IPS-NIHi7 (cell line): ENCODE measurements around the gene FGF12.

ENCODE experiments used
- DNase-seq: peaks from one replicate; pipeline ENCODE4 v3.0.0; 2012; ENCODE audit warnings: mixed read lengths; ENCODE audit errors: extremely low spot score

Gene FGF12

GRCh38 chr3:192685801-192686200 lies 41.5 kb downstream of the FGF12 start:
- DNase-seq, result no peak

GRCh38 chr3:192684151-192684550 lies 43.2 kb downstream of the FGF12 start:
- no peak for DNase-seq

GRCh38 chr3:192675958-192676649 lies 51.2 kb downstream of the FGF12 start:
- DNase-seq, result no peak

- DNase-seq, result no peak
These were observed 71.7 kb downstream of the FGF12 start for GRCh38 chr3:192655628-192656027.

GRCh38 chr3:192655040-192655439 lies 72.3 kb downstream of the FGF12 start:
- DNase-seq, result no peak

GRCh38 chr3:192653862-192654261 lies 73.5 kb downstream of the FGF12 start:
- DNase-seq, result no peak

- DNase-seq, result no peak
These were observed 74.6 kb downstream of the FGF12 start for GRCh38 chr3:192652727-192653126.

GRCh38 chr3:192651836-192652512 lies 75.4 kb downstream of the FGF12 start:
- DNase-seq, result no peak

GRCh38 chr3:192645437-192645836 lies 81.9 kb downstream of the FGF12 start:
- no peak for DNase-seq

- no peak for DNase-seq
These were observed 84.7 kb downstream of the FGF12 start for GRCh38 chr3:192642651-192643050.

GRCh38 chr3:192641919-192642318 lies 85.4 kb downstream of the FGF12 start:
- no peak for DNase-seq

- DNase-seq, result no peak
These were observed 87.4 kb downstream of the FGF12 start for GRCh38 chr3:192639987-192640386.

GRCh38 chr3:192637803-192638202 lies 89.5 kb downstream of the FGF12 start:
- DNase-seq, result no peak

GRCh38 chr3:192636517-192637444 lies 90.6 kb downstream of the FGF12 start:
- no peak for DNase-seq

- no peak for DNase-seq
These were observed 97.9 kb downstream of the FGF12 start for GRCh38 chr3:192629429-192629828.

GRCh38 chr3:192621909-192622308 lies 105.4 kb downstream of the FGF12 start:
- DNase-seq, result no peak

- no peak for DNase-seq
These were observed 107.1 kb downstream of the FGF12 start for GRCh38 chr3:192620275-192620674.

- DNase-seq, result no peak
These were observed 115.9 kb downstream of the FGF12 start for GRCh38 chr3:192611411-192611810.

- DNase-seq, result no peak
These were observed 118.4 kb downstream of the FGF12 start for GRCh38 chr3:192608726-192609600.

- DNase-seq, result no peak
These were observed 119.5 kb downstream of the FGF12 start for GRCh38 chr3:192607798-192608197.

- no peak for DNase-seq
These were observed 129.4 kb downstream of the FGF12 start for GRCh38 chr3:192597913-192598312.
